Hepatocyte (in vitro differentiated cells): ENCODE measurements around the gene IQGAP2. TPM values are rescaled to one million over a fixed set of nuclear protein-coding genes. Genes with fewer than 3 reads are reported as not detected.

Source experiments
- DNase-seq: peaks from one replicate; pipeline ENCODE4 v3.0.0-alpha.2; 2016; ENCODE audit warnings: low spot score
- H2AFZ ChIP-seq: fragments of 200-600 bp; sonication (generic); 2 replicates; pipeline ENCODE4 v1.6.0; 2016; ENCODE audit warnings: antibody characterized with exemption, mild to moderate bottlenecking
- H3K27ac ChIP-seq: fragments of 200-600 bp; sonication (generic); 2 replicates; pipeline ENCODE4 v1.5.1; 2016; ENCODE audit warnings: mild to moderate bottlenecking
- H3K27me3 ChIP-seq: fragments of 200-600 bp; sonication (generic); 2 replicates; pipeline ENCODE4 v1.6.1; 2016
- H3K36me3 ChIP-seq: fragments of 200-600 bp; sonication (generic); replicated peaks from 2 replicates; pipeline ENCODE4 v1.5.1; 2016; ENCODE audit warnings: low read depth; ENCODE audit not compliant: insufficient read depth
- H3K4me1 ChIP-seq: fragments of 200-600 bp; sonication (generic); 2 replicates; pipeline ENCODE4 v1.5.1; 2016; ENCODE audit warnings: mild to moderate bottlenecking, moderate library complexity; ENCODE audit not compliant: insufficient read depth
- H3K4me2 ChIP-seq: fragments of 200-600 bp; sonication (generic); 2 replicates; pipeline ENCODE4 v1.6.0; 2016
- H3K4me3 ChIP-seq: fragments of 200-600 bp; sonication (generic); 2 replicates; pipeline ENCODE4 v1.5.1; 2016; ENCODE audit warnings: mild to moderate bottlenecking
- H3K79me2 ChIP-seq: fragments of 200-600 bp; sonication (generic); 2 replicates; pipeline ENCODE4 v1.6.0; 2017; ENCODE audit warnings: mild to moderate bottlenecking
- H3K9me2 ChIP-seq: fragments of 200-600 bp; sonication (generic); replicated peaks from 2 replicates; pipeline ENCODE4 v1.6.0; 2017; ENCODE audit warnings: mild to moderate bottlenecking; ENCODE audit not compliant: insufficient read depth
- H3K9me3 ChIP-seq: fragments of 200-600 bp; sonication (generic); 2 replicates; pipeline ENCODE4 v1.5.1; 2016; ENCODE audit warnings: low read depth, mild to moderate bottlenecking
- H4K20me1 ChIP-seq: fragments of 200-600 bp; sonication (generic); 2 replicates; pipeline ENCODE4 v1.6.0; 2016; ENCODE audit warnings: mild to moderate bottlenecking; ENCODE audit not compliant: insufficient read depth, poor library complexity, severe bottlenecking
- EZH2 ChIP-seq: fragments of 200-600 bp; sonication (generic); IDR thresholded peaks from 2 replicates; pipeline ENCODE4 v1.6.1; 2016; ENCODE audit warnings: antibody characterized with exemption, mild to moderate bottlenecking, borderline replicate concordance
- EZH2phosphoT487 ChIP-seq: fragments of 200-600 bp; sonication (generic); IDR thresholded peaks from one replicate; pipeline ENCODE4 v1.6.1; 2018; ENCODE audit warnings: antibody characterized with exemption, mild to moderate bottlenecking, low read depth, moderate library complexity; ENCODE audit not compliant: unreplicated experiment, severe bottlenecking
- WGBS: methylation state at CpG from one replicate; pipeline ENCODE4 v1.1.6; 2016; ENCODE audit warnings: low lambda C conversion rate; ENCODE audit errors: missing lambda C conversion rate; 5-methylcytosine and 5-hydroxymethylcytosine counted together
- polyA plus RNA-seq: library from polyadenylated mRNA; unstranded; fragments of >200 nt; fragmentation: Nextera tagmentation; extraction: Ambion mirVana; gene quantifications from 2 replicates; pipeline ENCODE4 v1.2.1, GENCODE V29; 2016
- total RNA-seq: library from RNA; depleted of rRNA; stranded (reverse); fragments of >200 nt; gene quantifications from 2 replicates; pipeline ENCODE4 v1.2.3, GENCODE V29; 2014
- TF ChIP-seq, protein P1 (sequence below): fragments of 200-600 bp; sonication (generic); IDR thresholded peaks from 2 replicates; pipeline ENCODE4 v1.5.1; 2016; ENCODE audit warnings: antibody characterized with exemption, mild to moderate bottlenecking; ENCODE audit not compliant: poor library complexity

IQGAP2 gene
- total and polyA plus RNA-seq, 2 experiments from 2014 or later = 37.2 to 78.9 TPM

DNA sequence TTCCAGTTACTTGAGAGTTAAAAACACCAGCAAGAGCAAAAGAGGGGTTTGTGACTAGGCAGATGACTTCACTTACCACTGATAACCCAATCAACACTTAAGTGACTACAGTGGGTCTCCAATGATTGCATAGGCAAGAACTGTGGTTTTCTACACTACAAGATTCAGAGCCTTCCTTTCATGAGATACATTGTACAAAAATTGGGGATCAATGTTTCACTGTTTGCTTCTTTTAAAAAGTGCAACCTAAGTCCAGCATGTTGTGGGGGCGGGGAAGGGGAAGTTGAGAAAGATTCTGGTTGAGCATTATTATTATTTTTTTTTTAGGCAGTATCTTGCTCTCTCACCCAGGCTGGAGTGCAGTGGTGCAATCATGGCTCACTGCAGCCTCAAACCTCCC lies 3.6 kb downstream of the IQGAP2 start:
- Histone ChIP-seq H3K27me3 (no peaks in the 10 kb centered on the region), H2AFZ (no peak overlapping the region), H3K36me3 (no peaks in the 10 kb centered on the region), H3K4me2 (peak overlapping the region; percentile 31), H3K4me1 (peaks cover 16% of the 10 kb centered on the region), H4K20me1 (no peaks in the 10 kb centered on the region), H3K79me2 (peaks cover 59% of the 10 kb centered on the region), H3K27ac (no peak overlapping the region), H3K9me3 (no peaks in the 10 kb centered on the region), H3K9me2 (no peaks in the 10 kb centered on the region), H3K4me3 (no peak overlapping the region)
- DNase-seq = no peak
- TF ChIP-seq EZH2 = no peak
- no peak for TF ChIP-seq EZH2phosphoT487
- TF ChIP-seq, protein P1, sequence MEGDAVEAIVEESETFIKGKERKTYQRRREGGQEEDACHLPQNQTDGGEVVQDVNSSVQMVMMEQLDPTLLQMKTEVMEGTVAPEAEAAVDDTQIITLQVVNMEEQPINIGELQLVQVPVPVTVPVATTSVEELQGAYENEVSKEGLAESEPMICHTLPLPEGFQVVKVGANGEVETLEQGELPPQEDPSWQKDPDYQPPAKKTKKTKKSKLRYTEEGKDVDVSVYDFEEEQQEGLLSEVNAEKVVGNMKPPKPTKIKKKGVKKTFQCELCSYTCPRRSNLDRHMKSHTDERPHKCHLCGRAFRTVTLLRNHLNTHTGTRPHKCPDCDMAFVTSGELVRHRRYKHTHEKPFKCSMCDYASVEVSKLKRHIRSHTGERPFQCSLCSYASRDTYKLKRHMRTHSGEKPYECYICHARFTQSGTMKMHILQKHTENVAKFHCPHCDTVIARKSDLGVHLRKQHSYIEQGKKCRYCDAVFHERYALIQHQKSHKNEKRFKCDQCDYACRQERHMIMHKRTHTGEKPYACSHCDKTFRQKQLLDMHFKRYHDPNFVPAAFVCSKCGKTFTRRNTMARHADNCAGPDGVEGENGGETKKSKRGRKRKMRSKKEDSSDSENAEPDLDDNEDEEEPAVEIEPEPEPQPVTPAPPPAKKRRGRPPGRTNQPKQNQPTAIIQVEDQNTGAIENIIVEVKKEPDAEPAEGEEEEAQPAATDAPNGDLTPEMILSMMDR = no peak
- 100% methylated on average over 1 of the region's 1 CpG for WGBS

DNA sequence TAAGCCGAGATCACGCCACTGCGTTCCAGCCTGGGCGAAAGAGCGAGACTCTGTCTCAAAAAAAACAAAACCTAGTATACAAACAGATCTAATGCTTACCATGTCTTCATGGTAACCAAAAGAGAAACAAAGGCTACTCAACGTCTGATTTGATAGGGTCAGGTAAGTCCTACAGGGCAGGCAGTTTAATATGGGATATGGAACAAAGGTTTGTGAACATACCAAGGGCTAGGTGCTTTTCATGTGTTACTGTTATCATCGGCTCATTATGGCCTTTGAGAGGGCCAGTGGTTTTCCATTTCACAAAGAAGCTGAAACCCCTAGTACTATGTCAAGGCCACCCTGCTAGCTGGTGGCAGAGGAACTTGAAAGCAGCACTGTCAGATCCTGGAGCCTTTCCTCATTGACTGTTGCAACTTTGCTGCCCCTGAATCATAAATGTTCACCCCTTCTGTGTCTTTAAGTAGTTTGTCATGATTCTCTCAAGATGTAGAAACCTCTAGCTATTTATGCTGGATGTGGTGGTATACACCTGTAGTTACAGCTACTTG lies 5.1 kb downstream of the IQGAP2 start:
- Histone ChIP-seq H3K79me2 (peaks cover 73% of the 10 kb centered on the region), H3K9me3 (no peaks in the 10 kb centered on the region), H3K36me3 (no peaks in the 10 kb centered on the region), H4K20me1 (no peaks in the 10 kb centered on the region), H3K27ac (no peak overlapping the region), H3K9me2 (no peaks in the 10 kb centered on the region), H3K4me2 (no peak overlapping the region), H2AFZ (no peak overlapping the region), H3K4me3 (no peak overlapping the region), H3K4me1 (peaks cover 16% of the 10 kb centered on the region), H3K27me3 (no peaks in the 10 kb centered on the region)
- TF ChIP-seq EZH2phosphoT487 = no peak
- no peak for TF ChIP-seq EZH2
- TF ChIP-seq, protein P1 = no peak
- no peak for DNase-seq
- 98% methylated on average over 7 of the region's 7 CpGs for WGBS

DNA sequence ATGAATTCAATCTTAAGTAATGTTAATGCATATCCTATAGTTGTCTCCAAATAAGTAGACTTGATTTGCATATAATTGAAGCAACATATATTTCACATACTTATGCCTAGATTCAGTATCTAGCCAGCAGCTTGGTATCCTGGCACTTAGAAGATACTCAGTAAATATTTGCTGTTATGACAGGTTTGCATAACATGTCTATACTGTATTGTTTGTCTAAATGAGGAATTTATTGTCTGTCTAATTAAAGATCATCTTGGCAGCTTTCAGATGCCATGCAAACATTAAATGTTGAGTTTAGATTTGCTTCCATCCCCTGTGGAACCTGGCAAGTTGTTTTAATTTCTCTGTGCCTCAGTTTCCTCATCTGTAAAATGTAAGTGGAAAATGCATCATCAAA lies 9.4 kb downstream of the IQGAP2 start:
- Histone ChIP-seq H3K79me2 (peaks cover 89% of the 10 kb centered on the region), H2AFZ (no peak overlapping the region), H3K4me2 (no peak overlapping the region), H3K27me3 (no peaks in the 10 kb centered on the region), H3K4me3 (no peak overlapping the region), H4K20me1 (no peaks in the 10 kb centered on the region), H3K27ac (no peak overlapping the region), H3K9me3 (no peaks in the 10 kb centered on the region), H3K36me3 (no peaks in the 10 kb centered on the region), H3K9me2 (no peaks in the 10 kb centered on the region), H3K4me1 (peaks cover 7% of the 10 kb centered on the region)
- TF ChIP-seq EZH2phosphoT487 (no peak), EZH2 (no peak)
- TF ChIP-seq, protein P1 = no peak
- no peak for DNase-seq

DNA sequence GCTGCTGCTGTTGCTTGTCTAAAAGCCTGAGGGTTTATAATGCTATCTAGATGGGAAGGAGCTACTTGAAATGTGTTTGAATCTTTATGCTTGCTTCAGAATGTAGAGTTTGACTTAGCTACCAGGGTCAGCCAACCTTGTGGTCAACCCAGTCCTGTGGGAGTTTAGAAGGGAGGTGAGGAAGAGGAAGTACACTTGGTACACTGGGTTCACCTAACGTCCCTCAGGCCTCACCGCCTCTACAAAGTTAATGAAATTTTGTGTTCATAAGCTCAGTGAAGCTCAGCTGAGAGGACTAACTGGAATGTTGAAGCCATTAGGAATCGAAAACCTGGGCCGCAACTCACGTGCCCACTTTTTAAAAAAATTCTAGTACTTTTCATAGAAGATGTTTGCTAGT lies 10.7 kb downstream of the IQGAP2 start:
- Histone ChIP-seq H3K4me3 (no peak overlapping the region), H3K9me3 (no peaks in the 10 kb centered on the region), H2AFZ (no peak overlapping the region), H3K4me2 (no peak overlapping the region), H3K4me1 (peaks cover 7% of the 10 kb centered on the region), H3K27ac (no peak overlapping the region), H3K27me3 (no peaks in the 10 kb centered on the region), H3K36me3 (no peaks in the 10 kb centered on the region), H4K20me1 (no peaks in the 10 kb centered on the region), H3K9me2 (no peaks in the 10 kb centered on the region), H3K79me2 (peaks cover 86% of the 10 kb centered on the region)
- WGBS = 98% methylated on average over 5 of the region's 5 CpGs
- DNase-seq = no peak
- TF ChIP-seq, protein P1 = no peak
- TF ChIP-seq EZH2phosphoT487 = no peak
- TF ChIP-seq EZH2 = no peak
